Upper lobe of left lung (tissue), 6 donors: Measurements from ENCODE around the gene HELZ2. TPM values are rescaled to one million over a fixed set of nuclear protein-coding genes. Genes with fewer than 3 reads are reported as not detected.

Experiments used
- ATAC-seq, 2 donors: fragments of 200-7000 bp; cut with Tn5 transposase; one replicate each; pipeline ENCODE4 v1.9.1; 2022; ENCODE audit warnings: mild to moderate bottlenecking in 2 of 2, moderate library complexity in 2 of 2; ENCODE audit not compliant: low FRiP score in 2 of 2
- DNase-seq, 2 donors: peaks; one replicate each; pipeline ENCODE4 v3.0.0-alpha.2; 2019 to 2020
- H3K27ac ChIP-seq, 4 donors: fragments of 200-600 bp; sonication (generic); one replicate each; pipeline ENCODE4 v1.5.1; 2016 to 2019
- H3K27me3 ChIP-seq, 4 donors: fragments of 200-600 bp; sonication (generic); one replicate each; pipeline ENCODE4 v1.5.1; 2017 to 2019
- H3K36me3 ChIP-seq, 4 donors: fragments of 200-600 bp; sonication (generic); one replicate each; pipeline ENCODE4 v1.5.1; 2016 to 2019
- H3K4me1 ChIP-seq, 4 donors: fragments of 200-600 bp; sonication (generic); one replicate each; pipeline ENCODE4 v1.5.1; 2018 to 2019
- H3K4me3 ChIP-seq, 4 donors: fragments of 200-600 bp; sonication (generic); one replicate each; pipeline ENCODE4 v1.5.1; 2017 to 2019; ENCODE audit warnings: mild to moderate bottlenecking in 2 of 4, moderate library complexity in 1 of 4
- H3K9me3 ChIP-seq, 4 donors: fragments of 200-600 bp; sonication (generic); one replicate each; pipeline ENCODE4 v1.5.1; 2018 to 2019
- CTCF ChIP-seq, 6 experiments: fragments of 450-650 bp in 4 of 6; fragments of 200-600 bp in 2 of 6; sonication (generic) in 2 of 6; IDR thresholded peaks; one replicate each; pipeline ENCODE4 v1.5.1; 2016 to 2019; ENCODE audit warnings: antibody characterized with exemption in 6 of 6
- EP300 ChIP-seq, 4 donors: sonication (generic); formaldehyde crosslinking; IDR thresholded peaks; one replicate each; pipeline ENCODE4 v1.5.1; 2017; ENCODE audit warnings: antibody characterized with exemption in 4 of 4, control low read depth in 2 of 4
- POLR2A ChIP-seq, 4 donors: fragments of 450-650 bp; IDR thresholded peaks; one replicate each; pipeline ENCODE4 v1.5.1; 2016 to 2017; ENCODE audit warnings: antibody characterized with exemption in 4 of 4, mild to moderate bottlenecking in 2 of 4
- POLR2AphosphoS5 ChIP-seq, 2 donors: sonication (generic); formaldehyde crosslinking; IDR thresholded peaks; one replicate each; pipeline ENCODE4 v1.5.1; 2017; ENCODE audit warnings: antibody characterized with exemption in 2 of 2
- WGBS, 2 donors: methylation state at CpG; one replicate each; pipeline ENCODE4 v1.1.5; 2017 to 2018; 5-methylcytosine and 5-hydroxymethylcytosine counted together
- total RNA-seq, 6 donors: library from RNA; depleted of rRNA in 4 of 6; stranded (reverse); fragments of >200 nt in 4 of 6; gene quantifications; one replicate each; pipeline versions ENCODE4 v1.1.0 to v1.2.1, GENCODE V29; 2016 to 2021
- donor health status: DM: no; HTN: no; CAD: no; lungs with moderate emphysema.
- donor health status: DM: no; HTN: yes; CAD: no; lungs with severe emphysema.

Gene HELZ2
- total RNA-seq, 6 donors from 2014 or later, result 40.1 to 102 (median 56.6) TPM

DNA sequence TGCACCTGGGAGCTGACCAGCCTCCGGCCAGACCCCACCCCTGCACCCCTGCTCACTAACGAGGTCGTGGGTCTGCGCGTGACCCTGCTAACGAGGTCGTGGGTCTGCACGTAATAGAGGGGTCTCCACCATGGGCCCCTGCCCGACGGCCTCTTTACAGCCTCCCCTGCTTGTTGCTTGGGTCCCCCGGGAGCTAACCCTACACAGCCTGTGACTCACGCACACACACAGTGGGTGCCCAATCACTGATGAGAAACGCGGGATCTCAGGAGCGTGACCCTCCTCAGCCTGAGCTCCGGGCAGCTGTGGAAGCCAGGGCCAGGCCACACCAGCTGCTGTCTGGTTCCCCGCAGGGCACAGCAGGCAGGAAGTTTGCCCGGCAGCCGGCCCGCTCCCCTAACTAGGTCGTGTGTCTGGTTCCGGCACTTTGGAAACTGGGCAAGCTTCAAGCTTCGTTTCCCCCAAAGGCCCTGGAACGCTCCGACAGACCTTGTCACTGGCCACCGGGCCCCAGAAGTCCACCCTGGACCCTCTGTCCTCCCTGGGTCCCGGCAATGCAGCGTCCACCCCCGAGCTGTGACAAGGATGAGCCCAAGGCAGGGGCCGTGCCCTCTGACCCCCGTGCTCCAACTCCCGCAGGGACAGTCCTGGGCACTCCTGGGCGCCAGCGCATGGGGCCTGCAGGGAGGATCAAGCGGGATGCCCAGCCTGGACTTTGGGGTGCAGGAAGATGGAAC, 37.6 kb downstream of the HELZ2 start:
- ATAC-seq (no peak), DNase-seq (peak in 1 of 2 donors; percentile 86)
- no peak for TF ChIP-seq POLR2AphosphoS5 (IDR thresholded peaks at IDR 0.05)
- no peak for TF ChIP-seq CTCF (IDR thresholded peaks at IDR 0.05)
- no peak for TF ChIP-seq EP300 (IDR thresholded peaks at IDR 0.05)
- Histone ChIP-seq H3K27me3 (no peaks in the 10 kb centered on the region), H3K36me3 (no peaks in the 10 kb centered on the region), H3K4me3 (peak overlapping the region in 3 of 4 donors; percentile 42 to 54 (median 50)), H3K27ac (peak overlapping the region; percentile 78 to 88 (median 86)), H3K9me3 (no peaks in the 10 kb centered on the region), H3K4me1 (peaks cover 22 to 46% (median 27%) of the 10 kb centered on the region in 4 donors)
- 66 to 69% methylated on average over 15 to 32 of the region's 35 CpGs for whole genome bisulfite sequencing, 2 donors

GRCh38 chr20:63534831-63535651, 39.0 kb downstream of the HELZ2 start:
- H3K27ac ChIP-seq, result no peak overlapping the region
- H3K4me3 ChIP-seq, result no peak overlapping the region
- 74 to 81% methylated on average over 17 to 39 of the region's 49 CpGs for WGBS, 2 donors
- no peaks in the 10 kb centered on the region for H3K27me3 ChIP-seq
- ATAC-seq, result no peak
- no peaks in the 10 kb centered on the region for H3K9me3 ChIP-seq
- DNase-seq, result peak in 1 of 2 donors; percentile 85
- H3K36me3 ChIP-seq, result no peaks in the 10 kb centered on the region
- TF ChIP-seq POLR2AphosphoS5 (IDR thresholded peaks at IDR 0.05), result no peak
- TF ChIP-seq EP300 (IDR thresholded peaks at IDR 0.05), result no peak
- no peak for TF ChIP-seq POLR2A (IDR thresholded peaks at IDR 0.05)
- TF ChIP-seq CTCF (IDR thresholded peaks at IDR 0.05), result no peak
- peaks cover 22 to 46% (median 27%) of the 10 kb centered on the region in 4 donors for H3K4me1 ChIP-seq

- 50 to 71% methylated on average over 2 to 12 of the region's 12 CpGs for WGBS, 2 donors
- DNase-seq (no peak), ATAC-seq (no peak)
- no peak for TF ChIP-seq CTCF (IDR thresholded peaks at IDR 0.05)
- TF ChIP-seq EP300 (IDR thresholded peaks at IDR 0.05), result no peak
- no peak for TF ChIP-seq POLR2A (IDR thresholded peaks at IDR 0.05)
- TF ChIP-seq POLR2AphosphoS5 (IDR thresholded peaks at IDR 0.05), result no peak
- Histone ChIP-seq H3K27ac (peak overlapping the region in 1 of 4 donors; percentile 4), H3K9me3 (no peaks in the 10 kb centered on the region), H3K4me3 (no peak overlapping the region), H3K36me3 (no peaks in the 10 kb centered on the region), H3K4me1 (peaks cover 22 to 46% (median 27%) of the 10 kb centered on the region in 4 donors), H3K27me3 (no peaks in the 10 kb centered on the region)
Observed at GRCh38 chr20:63534427-63534830, 39.6 kb downstream of the HELZ2 start.

- peak overlapping the region in 1 of 4 donors; percentile 4 for H3K27ac ChIP-seq
- no peak overlapping the region for H3K4me3 ChIP-seq
- H3K36me3 ChIP-seq, result no peaks in the 10 kb centered on the region
- ATAC-seq (no peak), DNase-seq (peak; percentile 52 to 93)
- no peaks in the 10 kb centered on the region for H3K9me3 ChIP-seq
- no peaks in the 10 kb centered on the region for H3K27me3 ChIP-seq
- TF ChIP-seq POLR2AphosphoS5 (IDR thresholded peaks at IDR 0.05), result no peak
- peak in 1 of 4 donors; percentile 37 for TF ChIP-seq POLR2A (IDR thresholded peaks at IDR 0.05)
- no peak for TF ChIP-seq EP300 (IDR thresholded peaks at IDR 0.05)
- no peak for TF ChIP-seq CTCF (IDR thresholded peaks at IDR 0.05)
- peaks cover 20 to 43% (median 27%) of the 10 kb centered on the region in 4 donors for H3K4me1 ChIP-seq
- WGBS, 2 donors, result 59 to 72% methylated on average over 8 to 17 of the region's 28 CpGs
Observed at GRCh38 chr20:63533871-63534393, 40.1 kb downstream of the HELZ2 start.
